Measurements from ENCODE around the gene MIF4GD. TPM values are rescaled to one million over a fixed set of nuclear protein-coding genes. Genes with fewer than 3 reads are reported as not detected.

The MIF4GD gene
- total RNA-seq, 1 donor from 2014 or later: 55.2 TPM

DNA sequence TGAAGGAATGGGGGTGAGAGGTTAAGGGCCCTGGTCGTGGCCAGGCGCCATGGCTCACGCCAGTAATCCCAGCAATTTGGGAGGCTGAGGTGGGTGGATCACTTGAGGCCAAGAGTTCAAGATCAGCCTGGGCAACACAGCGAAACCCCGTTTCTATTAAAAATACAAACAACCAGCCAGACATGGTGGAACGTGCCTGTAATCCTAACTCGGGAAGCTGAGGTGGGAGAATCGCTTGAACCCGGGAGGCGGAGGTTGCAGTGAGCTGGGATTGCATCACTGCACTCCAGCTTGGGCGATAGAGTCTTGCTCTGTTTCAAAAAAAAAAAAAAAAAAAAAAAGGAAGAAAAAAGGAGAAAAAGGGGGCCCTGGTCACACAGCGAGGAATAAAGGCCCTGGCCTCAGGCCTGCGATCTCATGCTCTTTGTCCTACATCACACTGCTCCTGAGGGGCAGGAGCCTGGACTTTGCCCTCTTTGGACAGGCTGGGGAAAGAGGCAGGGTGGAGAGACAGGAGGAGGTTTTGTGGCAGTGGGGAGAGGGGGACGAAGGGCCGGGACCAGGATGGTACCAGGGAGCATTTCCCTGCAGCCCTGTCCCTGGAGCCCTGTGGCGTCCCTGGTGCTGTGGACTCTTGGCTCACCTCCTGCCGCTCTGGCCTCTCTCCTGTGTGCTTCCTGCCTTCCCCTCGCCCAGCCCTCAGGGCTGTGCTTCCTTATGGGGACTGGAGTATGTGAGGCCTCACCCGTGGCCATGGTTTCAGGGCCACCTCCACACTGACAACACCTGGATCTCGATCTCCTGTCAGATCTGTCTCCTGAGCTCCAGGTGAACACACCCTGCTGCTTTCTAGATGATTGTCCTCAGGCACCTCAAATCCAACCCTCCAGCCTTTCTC is 38.0 kb upstream of the MIF4GD start:
- POLR2A ChIA-PET: interaction anchor here (0.7 to 22.1 kb wide), 5 partner anchors 12 to 97 kb away, joined by 3 to 1048 read pairs (median 4); partner anchors contain the start of genes GRB2, MIF4GD and SLC25A19
- H3K27ac Mint-ChIP-seq: peak overlapping the region; percentile 28

DNA sequence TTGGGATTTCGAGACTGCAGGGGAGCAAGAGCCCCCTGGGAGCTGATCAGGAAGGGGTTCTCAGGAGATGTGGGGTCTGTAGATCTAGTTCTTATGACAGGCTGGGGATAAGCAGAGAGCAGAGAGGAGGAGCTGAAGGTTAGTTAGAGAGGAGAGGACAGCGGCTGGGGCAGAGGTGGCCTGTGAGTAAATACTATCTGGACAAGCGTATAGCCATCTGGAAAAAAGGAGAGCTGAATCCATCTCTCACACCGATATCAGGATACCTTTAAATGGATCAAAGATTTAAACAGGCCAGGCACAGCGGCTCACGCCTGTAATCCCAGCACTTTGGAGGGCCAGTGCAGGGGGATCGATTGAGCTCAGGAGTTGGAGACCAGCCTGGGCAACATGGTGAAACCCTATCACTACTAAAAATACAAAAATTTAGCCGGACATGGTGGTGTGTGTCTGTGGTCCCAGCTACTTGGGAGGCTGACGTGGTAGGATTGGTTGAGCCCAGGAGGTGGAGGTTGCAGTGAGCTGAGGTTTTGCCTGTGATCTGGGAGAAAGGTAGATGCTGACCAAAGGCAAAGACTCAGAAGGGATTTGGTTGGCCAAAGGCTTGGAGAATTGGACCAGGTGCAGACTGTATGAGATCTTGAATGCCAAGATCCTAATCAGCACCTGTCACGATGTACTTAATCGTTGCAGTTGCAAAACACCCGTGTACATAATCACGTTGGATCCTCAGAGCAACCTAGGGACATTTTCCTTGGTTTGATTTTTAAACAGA is 37.1 kb upstream of the MIF4GD start:
- intact Hi-C loops (cut with micrococcal nuclease): no loop called here
- no peaks in the 10 kb centered on the region for H3K9me3 Mint-ChIP-seq
- ATAC-seq (ENCODE audit: low read depth) (no peak), DNase-seq (no peak)
- TF ChIP-seq, protein P1, sequence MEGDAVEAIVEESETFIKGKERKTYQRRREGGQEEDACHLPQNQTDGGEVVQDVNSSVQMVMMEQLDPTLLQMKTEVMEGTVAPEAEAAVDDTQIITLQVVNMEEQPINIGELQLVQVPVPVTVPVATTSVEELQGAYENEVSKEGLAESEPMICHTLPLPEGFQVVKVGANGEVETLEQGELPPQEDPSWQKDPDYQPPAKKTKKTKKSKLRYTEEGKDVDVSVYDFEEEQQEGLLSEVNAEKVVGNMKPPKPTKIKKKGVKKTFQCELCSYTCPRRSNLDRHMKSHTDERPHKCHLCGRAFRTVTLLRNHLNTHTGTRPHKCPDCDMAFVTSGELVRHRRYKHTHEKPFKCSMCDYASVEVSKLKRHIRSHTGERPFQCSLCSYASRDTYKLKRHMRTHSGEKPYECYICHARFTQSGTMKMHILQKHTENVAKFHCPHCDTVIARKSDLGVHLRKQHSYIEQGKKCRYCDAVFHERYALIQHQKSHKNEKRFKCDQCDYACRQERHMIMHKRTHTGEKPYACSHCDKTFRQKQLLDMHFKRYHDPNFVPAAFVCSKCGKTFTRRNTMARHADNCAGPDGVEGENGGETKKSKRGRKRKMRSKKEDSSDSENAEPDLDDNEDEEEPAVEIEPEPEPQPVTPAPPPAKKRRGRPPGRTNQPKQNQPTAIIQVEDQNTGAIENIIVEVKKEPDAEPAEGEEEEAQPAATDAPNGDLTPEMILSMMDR (IDR thresholded peaks at IDR 0.05): no peak
- ChIA-PET CTCF (no interaction called here), POLR2A (interaction anchor here (1.2 to 22.1 kb wide), 3 partner anchors 11 to 86 kb away, joined by 3 to 1048 read pairs (median 7); partner anchors contain the start of gene SLC25A19)
- H3K4me1 Mint-ChIP-seq: peaks cover 37% of the 10 kb centered on the region
- no peaks in the 10 kb centered on the region for H3K27me3 Mint-ChIP-seq
- peak overlapping the region; percentile 61 for H3K27ac Mint-ChIP-seq
- no peaks in the 10 kb centered on the region for H3K36me3 Mint-ChIP-seq (ENCODE audit: low read depth)
- no peak overlapping the region for H3K4me3 Mint-ChIP-seq

More for the DNA sequence above, 38.0 kb upstream of the MIF4GD start:
- DNase-seq (no peak), ATAC-seq (ENCODE audit: low read depth) (no peak)
- TF ChIP-seq, protein P1 (IDR thresholded peaks at IDR 0.05): no peak
- Mint-ChIP-seq H3K36me3 (ENCODE audit: low read depth) (no peaks in the 10 kb centered on the region), H3K4me1 (peaks cover 41% of the 10 kb centered on the region), H3K4me3 (no peak overlapping the region), H3K9me3 (no peaks in the 10 kb centered on the region), H3K27me3 (no peaks in the 10 kb centered on the region)
- CTCF ChIA-PET: no interaction called here
- intact Hi-C loops (cut with micrococcal nuclease): no loop called here

DNA sequence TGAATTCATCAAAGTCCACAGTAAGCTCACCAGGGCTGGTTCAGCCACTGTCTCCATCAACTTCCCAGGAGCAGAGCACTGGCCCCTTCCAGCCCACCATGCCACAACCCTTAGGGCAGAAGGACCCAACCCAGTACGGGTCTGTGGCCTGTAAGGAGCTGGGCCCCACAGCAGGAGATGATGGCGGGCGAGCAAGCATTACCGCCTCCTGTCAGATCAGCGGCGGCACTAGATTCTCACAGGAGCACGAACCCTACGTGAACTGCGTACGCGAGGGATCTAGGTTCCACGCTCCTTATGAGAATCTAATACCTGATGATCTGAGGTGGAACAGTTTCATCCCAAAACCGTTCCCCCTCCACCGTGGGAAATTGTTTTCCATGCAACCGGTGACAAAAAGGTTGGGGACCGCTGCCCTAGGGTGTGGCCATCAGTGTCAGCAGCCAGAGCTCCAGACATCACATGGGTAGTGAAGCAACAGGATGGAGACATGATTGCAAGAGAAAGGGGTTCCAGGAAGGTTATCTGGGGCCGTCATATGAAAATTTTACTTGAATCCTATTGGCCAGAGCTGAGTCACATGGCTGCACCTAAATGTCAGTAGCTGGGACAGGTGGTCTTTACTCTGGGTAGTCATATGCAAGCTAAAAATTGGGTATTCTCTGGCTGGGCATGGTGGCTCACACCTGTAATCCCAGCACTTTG is 30.6 kb upstream of the MIF4GD start:
- no peaks in the 10 kb centered on the region for H3K27me3 Mint-ChIP-seq
- ChIA-PET POLR2A (interaction anchor here (0.9 to 17.5 kb wide), 2 partner anchors 12 to 16 kb away, joined by 3 to 1048 read pairs; partner anchors contain the start of gene SLC25A19), CTCF (interaction anchor here (1.0 to 1.2 kb wide), 2 partner anchors 11 to 111 kb away, joined by 3 read pairs; no protein-coding TSS in a partner anchor)
- intact Hi-C loops (cut with micrococcal nuclease): no loop called here
- H3K4me1 Mint-ChIP-seq: peaks cover 38% of the 10 kb centered on the region
- peak overlapping the region; percentile 18 for H3K27ac Mint-ChIP-seq
- no peak for ATAC-seq (ENCODE audit: low read depth)
- TF ChIP-seq, protein P1 (IDR thresholded peaks at IDR 0.05): no peak
- H3K9me3 Mint-ChIP-seq: no peaks in the 10 kb centered on the region
- no peak for DNase-seq
- peaks cover 4% of the 10 kb centered on the region for H3K36me3 Mint-ChIP-seq (ENCODE audit: low read depth)
- no peak overlapping the region for H3K4me3 Mint-ChIP-seq

DNA sequence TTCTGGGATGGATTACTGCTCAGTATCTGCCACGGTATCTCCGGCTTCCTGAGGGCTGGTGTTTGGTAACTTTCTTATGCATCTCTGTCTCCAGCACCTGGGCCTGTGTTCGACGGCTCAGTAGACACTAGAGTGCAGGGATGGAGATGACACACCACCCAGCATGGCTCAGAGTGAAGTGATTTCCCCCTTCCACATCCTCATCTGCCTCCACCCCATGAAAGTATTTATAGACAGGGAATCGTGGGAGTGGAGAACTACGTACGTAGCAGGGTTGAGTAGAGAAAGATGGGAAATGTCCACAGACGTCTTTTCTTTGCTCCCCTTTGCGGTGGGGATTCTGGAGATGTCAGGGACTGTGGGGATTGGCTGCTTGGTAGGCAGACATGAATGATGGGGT is 30.0 kb upstream of the MIF4GD start:
- TF ChIP-seq, protein P1 (IDR thresholded peaks at IDR 0.05): no peak
- Mint-ChIP-seq H3K27me3 (no peaks in the 10 kb centered on the region), H3K9me3 (no peaks in the 10 kb centered on the region), H3K4me3 (no peak overlapping the region), H3K27ac (peak overlapping the region; percentile 82), H3K4me1 (peaks cover 40% of the 10 kb centered on the region), H3K36me3 (ENCODE audit: low read depth) (peaks cover 4% of the 10 kb centered on the region)
- CTCF ChIA-PET: interaction anchor here (1.2 kb wide), 1 partner anchor 111 kb away, joined by 3 read pairs; no protein-coding TSS in a partner anchor
- ATAC-seq (ENCODE audit: low read depth) (no peak), DNase-seq (no peak)
- POLR2A ChIA-PET: interaction anchor here (17.5 kb wide), 1 partner anchor 16 kb away, joined by 1048 read pairs; no protein-coding TSS in a partner anchor
- intact Hi-C loops (cut with micrococcal nuclease): no loop called here

All from activated B cell treated with CpG ODN at 0.5 μM for 24 hours (primary cell).